Measurements from ENCODE around the gene GNAS. TPM values are rescaled to one million over a fixed set of nuclear protein-coding genes. Genes with fewer than 3 reads are reported as not detected.

GNAS gene
- total and polyA plus RNA-seq, 10 of the 15 experiments (the other 5 are each of a cell fraction or from before 2014, with no cell fraction given) = 209 to 950 (median 394) TPM

- SMC1A ChIA-PET (ENCODE audit: uncharacterized antibody, unreplicated experiment) = interaction anchor here (1.1 kb wide), 1 partner anchor 10 kb away, joined by 4 read pairs; no protein-coding TSS in a partner anchor
- H3K36me3 ChIP-seq (ENCODE audit: control insufficient read depth in 2 of 2, insufficient read depth in 2 of 2, low read length in 1 of 2) = no peaks in the 10 kb centered on the region
- FAIRE-seq = no peak
- no peak overlapping the region for H2AFZ ChIP-seq (ENCODE audit: control insufficient read depth, low read depth, low read length)
- no peaks in the 10 kb centered on the region for H4K20me1 ChIP-seq (ENCODE audit: control insufficient read depth, insufficient read depth)
- 63% methylated on average over 5 of the region's 6 CpGs for WGBS (ENCODE audit: insufficient coverage, insufficient replicate concordance, low lambda C conversion rate, missing lambda C conversion rate)
- H3K4me2 ChIP-seq (ENCODE audit: control insufficient read depth, insufficient read depth) = no peak overlapping the region
- in situ Hi-C loops (cut with MboI) (no loop called here), intact Hi-C loops (cut with micrococcal nuclease; ENCODE audit: unreplicated experiment) (no loop called here)
- H3K4me3 ChIP-seq = no peak overlapping the region
- no peaks in the 10 kb centered on the region for H3K79me2 ChIP-seq (ENCODE audit: control insufficient read depth, insufficient read depth, low read length)
- RAD21 ChIA-PET (ENCODE audit: unreplicated experiment) = no interaction called here
- H3K9ac ChIP-seq (ENCODE audit: control insufficient read depth, insufficient read depth, low read length) = no peak overlapping the region
- TF ChIP-seq MLLT1 (IDR thresholded peaks at IDR 0.05) = no peak
- TF ChIP-seq ZNF24 (IDR thresholded peaks at IDR 0.05) = no peak
- no peak for TF ChIP-seq DPF2 (IDR thresholded peaks at IDR 0.05)
- no peak for TF ChIP-seq POLR2A (IDR thresholded peaks at IDR 0.05; ENCODE audit: low read depth, low read length)
- no peak for TF ChIP-seq NBN (IDR thresholded peaks at IDR 0.05)
- no peak for TF ChIP-seq SMAD5 (IDR thresholded peaks at IDR 0.05; ENCODE audit: low read depth)
- no peak for TF ChIP-seq SREBF1 (IDR thresholded peaks at IDR 0.05; ENCODE audit: low read length)
- no peak for TF ChIP-seq NKRF (conservative IDR thresholded peaks at IDR 0.05)
- TF ChIP-seq IRF4 (IDR thresholded peaks at IDR 0.05; ENCODE audit: low read depth, low read length) = no peak
- TF ChIP-seq RELA (IDR thresholded peaks at IDR 0.05; ENCODE audit: borderline replicate concordance, partially characterized antibody) = no peak
- TF ChIP-seq CBX3 (IDR thresholded peaks at IDR 0.05; ENCODE audit: borderline replicate concordance, low read depth) = no peak
- no peak for TF ChIP-seq BCL3 (IDR thresholded peaks at IDR 0.05; ENCODE audit: borderline replicate concordance, insufficient read depth, low read depth, low read length, poor library complexity, severe bottlenecking)
- TF ChIP-seq NFIC (IDR thresholded peaks at IDR 0.05; ENCODE audit: low read depth, low read length) = no peak
- no peak for TF ChIP-seq CEBPB (IDR thresholded peaks at IDR 0.05; ENCODE audit: borderline replicate concordance in 1 of 2, low read depth in 2 of 2, low read length in 2 of 2)
- no peak for TF ChIP-seq TCF7 (IDR thresholded peaks at IDR 0.05; ENCODE audit: borderline replicate concordance)
- TF ChIP-seq ZNF592 (IDR thresholded peaks at IDR 0.05) = no peak
- TF ChIP-seq IKZF2 (IDR thresholded peaks at IDR 0.05) = no peak
- POLR2A ChIA-PET = interaction anchor here (0.7 kb wide), 1 partner anchor 23 kb away, joined by 3 read pairs; no protein-coding TSS in a partner anchor
- CTCF ChIA-PET = no interaction called here
- H3K27me3 ChIP-seq (replicated peaks in 1 of 2; ENCODE audit: control insufficient read depth in 2 of 2, insufficient read depth in 2 of 2, low read length in 1 of 2) = no peaks in the 10 kb centered on the region
- H3K9me3 ChIP-seq (replicated peaks; ENCODE audit: control insufficient read depth, insufficient read depth, low read length) = no peaks in the 10 kb centered on the region
- no peak for ATAC-seq
- DNase-seq (ENCODE audit: low read depth, low spot score) = no peak
- no peak overlapping the region for H3K27ac ChIP-seq (ENCODE audit: control insufficient read depth, insufficient read depth)
- no peaks in the 10 kb centered on the region for H3K4me1 ChIP-seq (ENCODE audit: control insufficient read depth, insufficient read depth, low read length)
- BruUV-seq (replicated peaks) = no TSS peak
These were observed 66.1 kb downstream of the GNAS start for GRCh38 chr20:58918621-58919020.
